Testis (tissue), 3 donors: ENCODE measurements around the gene EXOC3L1. TPM values are rescaled to one million over a fixed set of nuclear protein-coding genes. Genes with fewer than 3 reads are reported as not detected.
A peak's percentile ranks its signal among the peaks of the same experiment; 100 is the strongest.

Experiments
- DNase-seq: peaks from one replicate; pipeline ENCODE4 v3.0.0-alpha.2; 2019
- H3K27ac ChIP-seq, 2 donors: fragments of 200-600 bp; sonication (generic); one replicate each; pipeline ENCODE4 v1.5.1; 2019
- H3K27me3 ChIP-seq: fragments of 200-600 bp; sonication (generic); one replicate; pipeline ENCODE4 v1.5.1; 2019
- H3K36me3 ChIP-seq: fragments of 200-600 bp; sonication (generic); one replicate; pipeline ENCODE4 v1.5.1; 2017; ENCODE audit warnings: low read depth; ENCODE audit errors: missing control alignments
- H3K4me1 ChIP-seq: fragments of 200-600 bp; sonication (generic); one replicate; pipeline ENCODE4 v1.5.1; 2019
- H3K4me3 ChIP-seq, 2 donors: fragments of 200-600 bp; sonication (generic); one replicate each; pipeline ENCODE4 v1.5.1; 2017 to 2019
- H3K9me3 ChIP-seq: fragments of 200-600 bp; sonication (generic); one replicate; pipeline ENCODE4 v1.5.1; 2017
- POLR2A ChIP-seq: fragments of 450-650 bp; IDR thresholded peaks from one replicate; pipeline ENCODE4 v1.6.1; 2017; ENCODE audit warnings: antibody characterized with exemption, mild to moderate bottlenecking, moderate library complexity
- WGBS, 2 donors: methylation state at CpG; one replicate each; pipeline ENCODE4 v1.1.5; 2018; 5-methylcytosine and 5-hydroxymethylcytosine counted together
- intact Hi-C: fragments of 100-400 bp; cut with DNase I; formaldehyde crosslinking; loops from one replicate; pipeline ENCODE4 v1.15.1; 2023; ENCODE audit warnings: low total_unique reads
- polyA plus RNA-seq: library from polyadenylated mRNA; stranded (reverse); fragments of 350-450 nt; fragmentation: Illumina TruSeq; extraction: RNeasy Lipid Tissue Mini Kit (QIAGEN cat#74804); gene quantifications from one replicate; pipeline ENCODE4 v1.2.3, GENCODE V29; 2014; ENCODE audit warnings: low read depth, low replicate concordance; ENCODE audit not compliant: insufficient read depth
- total RNA-seq, 2 donors: library from RNA; depleted of rRNA; stranded (reverse); fragments of >200 nt; gene quantifications; one replicate each; pipeline ENCODE4 v1.2.3, GENCODE V29; 2016
- TF ChIP-seq, protein P1 (sequence below), 3 experiments: fragments of 450-650 bp in 2 of 3; fragments of 200-600 bp in 1 of 3; sonication (generic) in 1 of 3; IDR thresholded peaks; one replicate each; pipeline ENCODE4 v1.5.1; 2016 to 2019; ENCODE audit warnings: antibody characterized with exemption in 3 of 3, mild to moderate bottlenecking in 2 of 3, moderate library complexity in 1 of 3

EXOC3L1 gene
- total and polyA plus RNA-seq, 3 donors from 2014 or later: 2.6 to 9.0 (median 5.1) TPM

DNA sequence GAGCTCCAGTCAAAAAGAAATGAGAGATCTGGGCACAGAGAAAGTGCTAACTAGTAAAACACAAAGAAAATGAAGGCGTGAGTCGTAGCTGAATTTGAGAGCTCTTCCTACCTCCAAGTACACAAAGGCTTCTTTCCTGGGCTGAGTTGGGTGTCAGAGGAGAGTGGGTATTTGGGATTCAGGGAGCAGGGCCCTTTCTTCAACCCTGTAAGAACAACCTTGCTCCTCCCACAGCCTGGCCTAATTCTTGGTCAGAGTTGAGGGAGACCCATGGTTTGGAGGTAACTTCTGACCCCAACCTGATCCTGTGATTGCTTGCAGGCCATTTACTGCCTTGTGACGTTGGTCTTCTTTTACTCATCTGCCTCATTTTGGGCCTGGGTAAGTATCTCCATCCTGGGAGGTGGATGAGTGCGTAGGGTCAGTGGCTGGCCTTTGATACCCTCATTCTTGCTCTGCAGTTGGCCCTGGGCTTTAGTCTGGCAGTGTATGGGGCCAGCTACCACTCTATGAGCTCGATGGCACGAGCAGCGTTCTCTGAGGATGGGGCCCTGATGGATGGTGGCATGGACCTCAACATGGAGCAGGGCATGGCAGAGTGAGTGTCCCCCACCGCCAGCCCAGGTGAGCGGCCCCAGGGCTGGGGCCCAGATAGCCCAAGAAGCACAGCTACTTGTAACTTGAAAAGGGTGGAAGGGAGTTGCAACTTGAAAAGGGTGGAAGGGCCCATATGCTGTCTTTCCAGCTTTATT is 38.3 kb upstream of the EXOC3L1 start:
- Histone ChIP-seq H3K36me3 (no peaks in the 10 kb centered on the region), H3K4me3 (no peak overlapping the region), H3K27ac (no peak overlapping the region), H3K9me3 (no peaks in the 10 kb centered on the region), H3K27me3 (no peaks in the 10 kb centered on the region), H3K4me1 (peaks cover 11% of the 10 kb centered on the region)
- intact Hi-C loops: no loop called here
- WGBS, 2 donors: 71 to 83% methylated on average over 9 of the region's 9 CpGs
- TF ChIP-seq, protein P1, sequence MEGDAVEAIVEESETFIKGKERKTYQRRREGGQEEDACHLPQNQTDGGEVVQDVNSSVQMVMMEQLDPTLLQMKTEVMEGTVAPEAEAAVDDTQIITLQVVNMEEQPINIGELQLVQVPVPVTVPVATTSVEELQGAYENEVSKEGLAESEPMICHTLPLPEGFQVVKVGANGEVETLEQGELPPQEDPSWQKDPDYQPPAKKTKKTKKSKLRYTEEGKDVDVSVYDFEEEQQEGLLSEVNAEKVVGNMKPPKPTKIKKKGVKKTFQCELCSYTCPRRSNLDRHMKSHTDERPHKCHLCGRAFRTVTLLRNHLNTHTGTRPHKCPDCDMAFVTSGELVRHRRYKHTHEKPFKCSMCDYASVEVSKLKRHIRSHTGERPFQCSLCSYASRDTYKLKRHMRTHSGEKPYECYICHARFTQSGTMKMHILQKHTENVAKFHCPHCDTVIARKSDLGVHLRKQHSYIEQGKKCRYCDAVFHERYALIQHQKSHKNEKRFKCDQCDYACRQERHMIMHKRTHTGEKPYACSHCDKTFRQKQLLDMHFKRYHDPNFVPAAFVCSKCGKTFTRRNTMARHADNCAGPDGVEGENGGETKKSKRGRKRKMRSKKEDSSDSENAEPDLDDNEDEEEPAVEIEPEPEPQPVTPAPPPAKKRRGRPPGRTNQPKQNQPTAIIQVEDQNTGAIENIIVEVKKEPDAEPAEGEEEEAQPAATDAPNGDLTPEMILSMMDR (IDR thresholded peaks at IDR 0.05): no peak
- TF ChIP-seq POLR2A: no peak
- no peak for DNase-seq

DNA sequence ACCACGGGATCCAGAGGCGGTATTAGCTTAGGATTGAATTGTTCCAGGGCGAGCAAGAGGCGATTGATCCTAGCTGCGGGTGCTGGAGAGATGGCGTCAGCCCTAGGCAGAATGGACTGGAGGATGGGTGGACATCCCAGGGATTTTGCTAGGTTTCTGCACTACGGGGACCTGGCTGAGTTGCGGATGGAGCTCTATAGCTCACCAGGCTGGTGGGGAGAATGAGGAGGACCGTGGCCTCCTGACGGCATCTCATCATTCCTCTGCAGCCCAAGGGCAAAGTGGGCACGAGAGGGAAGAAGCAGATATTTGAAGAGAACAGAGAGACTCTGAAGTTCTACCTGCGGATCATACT is 37.6 kb upstream of the EXOC3L1 start:
- no peaks in the 10 kb centered on the region for H3K27me3 ChIP-seq
- peak overlapping the region in 1 of 2 donors; percentile 53 for H3K27ac ChIP-seq
- WGBS, 2 donors: 7 to 15% methylated on average over 12 of the region's 12 CpGs
- intact Hi-C loops: no loop called here
- no peaks in the 10 kb centered on the region for H3K9me3 ChIP-seq
- TF ChIP-seq, protein P1 (IDR thresholded peaks at IDR 0.05): no peak
- TF ChIP-seq POLR2A: no peak
- H3K36me3 ChIP-seq: no peaks in the 10 kb centered on the region
- no peak for DNase-seq
- H3K4me1 ChIP-seq: peaks cover 11% of the 10 kb centered on the region
- H3K4me3 ChIP-seq: peak overlapping the region; percentile 93 to 97

DNA sequence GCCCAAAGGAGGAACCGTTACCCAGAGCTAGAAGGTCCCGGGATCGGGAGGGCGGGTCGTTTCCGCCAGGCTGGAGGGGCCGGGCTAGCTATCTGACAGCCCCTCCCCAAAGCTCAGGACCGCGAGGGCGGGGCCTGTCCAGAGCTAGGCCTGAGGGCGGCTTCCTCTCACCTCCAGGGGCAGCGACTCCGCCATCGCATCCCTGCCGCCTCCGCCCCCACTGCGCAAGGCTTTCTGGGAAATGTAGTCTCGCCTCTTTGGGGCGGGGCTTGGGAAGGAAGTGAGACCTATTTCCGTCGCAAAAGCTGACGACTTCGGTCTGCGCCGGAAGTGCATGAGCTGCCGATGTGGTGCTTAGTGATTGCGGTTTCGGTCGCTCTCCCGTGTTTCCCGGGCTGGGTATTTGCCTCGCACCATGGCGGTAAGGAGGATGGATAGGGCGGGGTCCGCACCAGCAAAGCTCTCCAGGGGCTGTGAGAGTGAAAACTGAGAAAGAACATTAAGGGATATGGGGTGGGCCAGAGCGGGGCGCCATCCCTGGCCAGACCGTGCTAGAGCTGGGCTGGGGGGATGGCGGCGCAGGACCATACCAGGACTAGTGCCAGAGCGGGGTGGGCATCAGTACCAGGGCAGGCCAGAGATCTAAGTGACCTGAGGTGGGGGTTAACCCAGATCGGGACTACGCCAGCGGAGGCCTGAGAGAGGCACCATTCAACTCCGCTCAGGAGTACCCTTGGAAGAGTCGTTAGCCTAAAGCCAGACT is 37.0 kb upstream of the EXOC3L1 start, which contains the start of gene TMEM208:
TMEM208 (plus strand) TSS at position 327 of the 763 bp plus-strand sequence; CDS start at position 416, 89 bp downstream.
- H3K9me3 ChIP-seq: no peaks in the 10 kb centered on the region
- peak within 1 kb of the TSS; percentile 93 to 97 for H3K4me3 ChIP-seq
- intact Hi-C loops: no loop called here
- no peaks in the 10 kb centered on the region for H3K27me3 ChIP-seq
- DNase-seq: peak; percentile 99
- WGBS, 2 donors: 0% methylated on average over 40 to 46 of the region's 46 CpGs
- H3K4me1 ChIP-seq: peaks cover 11% of the 10 kb centered on the region
- peak within 1 kb of the TSS; percentile 53 to 81 for H3K27ac ChIP-seq
- H3K36me3 ChIP-seq: no peaks in the 10 kb centered on the region
- peak; percentile 4 for TF ChIP-seq POLR2A
- TF ChIP-seq, protein P1 (IDR thresholded peaks at IDR 0.05): peak in 2 of 3 experiments; percentile 13 to 28

DNA sequence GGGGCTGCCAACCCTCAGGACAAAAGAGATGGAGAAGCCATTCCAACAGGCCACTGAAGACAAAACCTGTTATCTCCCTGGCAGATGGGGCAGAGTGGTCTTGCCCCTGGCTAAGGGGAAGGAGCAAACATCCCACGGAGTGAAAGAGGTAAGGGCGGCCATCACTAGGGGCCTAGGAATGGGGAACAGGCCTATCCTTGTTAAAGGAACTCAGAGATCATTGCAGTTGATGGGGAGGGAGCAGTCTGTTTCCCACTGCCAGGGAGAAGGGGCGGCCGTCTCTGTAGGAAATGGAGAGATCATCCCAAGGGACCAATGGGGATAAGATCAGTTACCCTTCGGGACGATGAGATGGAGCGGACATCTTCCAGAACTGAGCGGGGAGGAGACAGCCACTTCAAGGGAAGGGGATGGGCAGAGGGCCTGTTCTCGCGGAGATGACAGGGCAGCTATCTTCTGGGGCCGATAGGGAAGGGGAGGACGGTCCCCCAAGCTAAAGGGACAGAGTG is 36.4 kb upstream of the EXOC3L1 start:
- Histone ChIP-seq H3K27ac (peak overlapping the region; percentile 53 to 81), H3K4me1 (peaks cover 11% of the 10 kb centered on the region), H3K4me3 (peak overlapping the region; percentile 93 to 97), H3K36me3 (no peaks in the 10 kb centered on the region), H3K27me3 (no peaks in the 10 kb centered on the region), H3K9me3 (no peaks in the 10 kb centered on the region)
- intact Hi-C loops: no loop called here
- WGBS, 2 donors: 2 to 5% methylated on average over 12 of the region's 12 CpGs
- DNase-seq: no peak
- TF ChIP-seq, protein P1 (IDR thresholded peaks at IDR 0.05): no peak
- no peak for TF ChIP-seq POLR2A
